Measurements from ENCODE around the gene CARHSP1. TPM values are rescaled to one million over a fixed set of nuclear protein-coding genes. Genes with fewer than 3 reads are reported as not detected.
A peak's percentile ranks its signal among the peaks of the same experiment; 100 is the strongest.

CARHSP1 gene
- total and polyA plus RNA-seq, 2 of the 4 experiments (the other 2 are of a cell fraction), result 121 to 138 TPM

DNA sequence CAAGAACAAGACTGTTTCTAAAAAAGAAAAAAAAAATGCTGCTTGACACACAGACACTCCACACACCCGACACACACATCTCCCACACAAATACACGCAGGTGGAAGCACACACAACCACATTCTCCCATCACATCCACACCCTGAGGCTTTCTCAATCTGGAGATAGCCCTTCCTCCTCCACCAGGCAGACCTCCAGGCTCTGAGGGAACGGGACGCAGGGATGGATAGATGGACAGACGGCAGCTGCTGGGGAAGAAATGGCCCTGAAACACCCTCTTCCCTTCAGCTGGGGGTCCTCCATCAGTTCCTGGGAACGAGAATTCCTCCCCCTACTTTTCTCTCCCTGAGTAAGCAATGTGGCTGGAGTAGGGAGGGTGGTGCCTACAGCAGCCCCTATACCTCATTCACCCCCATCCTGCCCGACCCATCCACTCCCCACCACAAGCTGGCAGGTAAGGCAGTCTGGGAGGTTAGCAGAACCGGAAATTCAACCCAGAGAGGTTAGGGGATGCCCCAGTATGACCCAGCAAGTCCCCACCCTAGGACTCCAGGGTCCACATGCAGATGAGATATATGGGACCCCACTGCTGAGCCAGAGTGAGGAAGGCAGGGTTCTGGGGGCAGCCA is 9.2 kb upstream of the CARHSP1 start:
- no peaks in the 10 kb centered on the region for H3K9me3 ChIP-seq (ENCODE audit: control insufficient read depth, insufficient read depth, low read length)
- H2BK15ac ChIP-seq (ENCODE audit: low read depth, low read length), result peak overlapping the region; percentile 95; the same call in 2 of the 3 replicates
- H3K79me1 ChIP-seq (ENCODE audit: low read depth in 1 of 2, low read length in 2 of 2), result peaks cover 0 to 6% of the 10 kb centered on the region in 2 experiments; a peak in 1 of 4 replicates
- DNase-seq, result no peak
- peak overlapping the region; percentile 55 for H2AFZ ChIP-seq (replicated peaks; ENCODE audit: low read length, poor library complexity)
- H2BK20ac ChIP-seq (ENCODE audit: low read depth, low read length), result peak overlapping the region; percentile 91
- peaks cover 15% of the 10 kb centered on the region for H3K4me1 ChIP-seq (ENCODE audit: control insufficient read depth, insufficient read depth, low read length)
- ChIA-PET CTCF (interaction anchor here (0.6 to 0.7 kb wide), 2 partner anchors 308 to 389 kb away, joined by 6 to 9 read pairs; no protein-coding TSS in a partner anchor), POLR2A (ENCODE audit: unreplicated experiment) (no interaction called here)
- peak overlapping the region; percentile 9 to 54; a peak in 3 of 4 replicates for H4K8ac ChIP-seq (ENCODE audit: low read depth in 2 of 2, low read length in 2 of 2)
- no peak overlapping the region for H3K9ac ChIP-seq (ENCODE audit: low read depth, low read length)
- peak overlapping the region; percentile 86 for H4K91ac ChIP-seq (ENCODE audit: insufficient read depth, low read depth, low read length)
- peak overlapping the region; percentile 99 for H2AK5ac ChIP-seq (ENCODE audit: low read depth, low read length)
- intact Hi-C loops (cut with micrococcal nuclease), result no loop called here
- no peak; the same call in 1 of the 2 replicates for ATAC-seq (ENCODE audit: low read depth)
- H3K4me3 ChIP-seq (ENCODE audit: insufficient read depth, low read depth, low read length), result no peak overlapping the region
- WGBS, 2 experiments (ENCODE audit: extremely low coverage in 2 of 2, insufficient read length in 1 of 2), result 60% methylated on average over 1 of the region's 8 CpGs; no CpG with 5 or more reads in 1 of the 2 experiments
- H3K4me2 ChIP-seq (ENCODE audit: low read depth, low read length), result peak overlapping the region; percentile 5; the same call in 1 of the 2 replicates
- H3K9me1 ChIP-seq (ENCODE audit: insufficient read depth, low read length), result peaks cover 10% of the 10 kb centered on the region
- H3K27ac ChIP-seq (ENCODE audit: insufficient read depth, low read length), result peak overlapping the region; percentile 28
- dilution Hi-C loops (cut with HindIII; ENCODE audit: low sequenced_read_pairs, unreplicated experiment), result no loop called here
- peak overlapping the region; percentile 87 for H3K4ac ChIP-seq (ENCODE audit: low read depth, low read length)
- peak overlapping the region; percentile 12 for H3K14ac ChIP-seq (replicated peaks; ENCODE audit: low read depth, low read length)
- no peaks in the 10 kb centered on the region for H3K36me3 ChIP-seq (ENCODE audit: control insufficient read depth, insufficient read depth, low read length)
- in situ Hi-C loops (cut with MboI; ENCODE audit: low sequenced_read_pairs), result no loop called here
- H3K56ac ChIP-seq (ENCODE audit: extremely low read depth, insufficient read depth, low read length), result peak overlapping the region; percentile 35; the same call in 1 of the 2 replicates
- BruUV-seq (replicated peaks), result no TSS peak
- peak overlapping the region; percentile 63 for H2AK9ac ChIP-seq (replicated peaks; ENCODE audit: low read depth, low read length, poor library complexity)
- no peaks in the 10 kb centered on the region for H4K20me1 ChIP-seq (ENCODE audit: insufficient read depth, low read length)
- H3K18ac ChIP-seq (ENCODE audit: low read depth, low read length), result peak overlapping the region; percentile 72
- no peak overlapping the region for H3K23ac ChIP-seq (ENCODE audit: low read depth, low read length)
- peak overlapping the region; percentile 89 for H2BK120ac ChIP-seq (ENCODE audit: low read depth, low read length)
- peak overlapping the region; percentile 67 for H4K5ac ChIP-seq (ENCODE audit: low read depth, low read length)
- no peaks in the 10 kb centered on the region for H3K27me3 ChIP-seq (ENCODE audit: control insufficient read depth, insufficient read depth, low read length)
- H2BK5ac ChIP-seq (ENCODE audit: low read depth, low read length, poor library complexity, severe bottlenecking), result peak overlapping the region; percentile 64
- TF ChIP-seq RFX5 (IDR thresholded peaks at IDR 0.05; ENCODE audit: low read depth, low read length), result no peak
- no peak for TF ChIP-seq CEBPB (IDR thresholded peaks at IDR 0.05; ENCODE audit: low read depth, low read length)
- TF ChIP-seq CHD1 (IDR thresholded peaks at IDR 0.05; ENCODE audit: low read depth, low read length), result no peak
- no peak for TF ChIP-seq MXI1 (IDR thresholded peaks at IDR 0.05; ENCODE audit: borderline replicate concordance, low read depth, low read length)
- no peak for TF ChIP-seq RAD21 (IDR thresholded peaks at IDR 0.05; ENCODE audit: low read length)
- no peak for TF ChIP-seq CTCF (conservative IDR thresholded peaks at IDR 0.05; ENCODE audit: low read depth, low read length)
- no peak for TF ChIP-seq MAZ (IDR thresholded peaks at IDR 0.05; ENCODE audit: borderline replicate concordance, low read depth, low read length)
- TF ChIP-seq MAFK (IDR thresholded peaks at IDR 0.05; ENCODE audit: low read depth, low read length), result no peak
- TF ChIP-seq USF2 (IDR thresholded peaks at IDR 0.05; ENCODE audit: low read depth, low read length), result no peak
- no peak for TF ChIP-seq RCOR1 (IDR thresholded peaks at IDR 0.05; ENCODE audit: insufficient replicate concordance, low read length)
- TF ChIP-seq BHLHE40 (IDR thresholded peaks at IDR 0.05; ENCODE audit: low read depth, low read length), result no peak
- no peak for TF ChIP-seq FOS (IDR thresholded peaks at IDR 0.05; ENCODE audit: low read depth, low read length)
- no peak for TF ChIP-seq SMC3 (IDR thresholded peaks at IDR 0.05; ENCODE audit: low read depth, low read length)
- no peak for TF ChIP-seq POLR2A (IDR thresholded peaks at IDR 0.05; ENCODE audit: low read depth, low read length)
- TF ChIP-seq ELK1 (IDR thresholded peaks at IDR 0.05; ENCODE audit: borderline replicate concordance, low read depth, low read length), result no peak
